HTERT RPE-1 (cell line): ENCODE measurements around the gene ATXN7L3B.
"Not testable (repeated sequence)": the region's sequence is repeated elsewhere in the genome, so short reads cannot be mapped to it uniquely, and the experiment has no call there.

ENCODE experiments used
- in situ Hi-C: fragments of 300-500 bp; cut with MboI; formaldehyde crosslinking; loops from 4 replicates; pipeline ENCODE4 v1.14.3; 2020; ENCODE audit warnings: low sequenced_read_pairs

ATXN7L3B gene

GRCh38 chr12:74537707-74538385, at the start of gene ATXN7L3B:
ATXN7L3B (plus strand) TSS chr12:74537835; CDS start chr12:74538113, 278 bp downstream.
- in situ Hi-C loops: no loop called here

- in situ Hi-C loops: no loop called here
Measured at GRCh38 chr12:74488134-74488533, 49.5 kb upstream of the ATXN7L3B start.

GRCh38 chr12:74489543-74489942, 48.1 kb upstream of the ATXN7L3B start:
- in situ Hi-C loops: no loop called here

- in situ Hi-C loops: no loop called here
Measured at GRCh38 chr12:74490390-74491064, 47.1 kb upstream of the ATXN7L3B start.

- in situ Hi-C loops: no loop called here
Measured at GRCh38 chr12:74491374-74491773, 46.3 kb upstream of the ATXN7L3B start.

GRCh38 chr12:74499192-74499591, 38.4 kb upstream of the ATXN7L3B start:
- in situ Hi-C loops: no loop called here

GRCh38 chr12:74508873-74509657, 28.6 kb upstream of the ATXN7L3B start:
- in situ Hi-C loops: not testable (repeated sequence)

GRCh38 chr12:74509886-74510285, 27.7 kb upstream of the ATXN7L3B start:
- in situ Hi-C loops: no loop called here

- in situ Hi-C loops: no loop called here
Measured at GRCh38 chr12:74514098-74514872, 23.4 kb upstream of the ATXN7L3B start.

GRCh38 chr12:74515849-74516248, 21.8 kb upstream of the ATXN7L3B start:
- in situ Hi-C loops: no loop called here

- in situ Hi-C loops: no loop called here
Measured at GRCh38 chr12:74526535-74526934, 11.1 kb upstream of the ATXN7L3B start.

- in situ Hi-C loops: no loop called here
Measured at GRCh38 chr12:74527491-74527890, 10.1 kb upstream of the ATXN7L3B start.

- in situ Hi-C loops: no loop called here
Measured at GRCh38 chr12:74530676-74531075, 7.0 kb upstream of the ATXN7L3B start.

GRCh38 chr12:74535536-74535935, 2.1 kb upstream of the ATXN7L3B start:
- in situ Hi-C loops: no loop called here

GRCh38 chr12:74537126-74537706, 419 bp upstream of the ATXN7L3B start:
- in situ Hi-C loops: no loop called here

- in situ Hi-C loops: no loop called here
Measured at GRCh38 chr12:74538491-74539258, 1.0 kb downstream of the ATXN7L3B start.

GRCh38 chr12:74539261-74539660, 1.6 kb downstream of the ATXN7L3B start:
- in situ Hi-C loops: no loop called here

- in situ Hi-C loops: no loop called here
Measured at GRCh38 chr12:74539765-74540526, 2.3 kb downstream of the ATXN7L3B start.

GRCh38 chr12:74541074-74541473, 3.4 kb downstream of the ATXN7L3B start:
- in situ Hi-C loops: no loop called here
